Erythroblast (primary cell): Measurements from ENCODE around the gene IL21.

Source experiments
- GATA1 ChIP-seq: IDR thresholded peaks from 2 replicates; pipeline ENCODE4 v1.6.1; 2011; ENCODE audit warnings: low read depth, mild to moderate bottlenecking, control low read depth, low read length, moderate library complexity
- POLR2A ChIP-seq: IDR thresholded peaks from 2 replicates; pipeline ENCODE4 v1.6.1; 2011; ENCODE audit warnings: mild to moderate bottlenecking, low read length

DNA sequence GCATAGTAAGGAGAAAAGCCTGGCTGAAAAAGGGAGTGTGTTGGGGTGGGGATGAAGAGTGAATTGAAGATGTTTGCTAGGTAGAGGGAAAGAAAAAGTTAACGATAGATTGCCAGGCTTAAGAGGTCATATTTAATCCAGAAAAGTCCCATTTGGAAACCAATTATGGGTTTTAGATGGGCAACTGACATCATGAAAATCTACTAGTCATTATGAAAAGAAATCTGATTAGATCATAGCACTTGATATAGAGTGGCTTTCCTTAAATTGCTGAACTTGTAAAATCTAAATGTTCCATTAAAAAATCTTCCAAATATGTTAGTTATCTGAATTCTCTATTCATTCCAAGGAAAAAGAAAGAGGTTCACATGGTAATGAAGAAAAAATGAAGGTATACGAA is 37.5 kb upstream of the IL21 start:
- TF ChIP-seq POLR2A (no peak), GATA1 (no peak)
